ENCODE results near the gene EEPD1.

GRCh38 chr7:36217211-36217960 is 64.3 kb downstream of the EEPD1 start:
- TF ChIP-seq CTCF (IDR thresholded peaks at IDR 0.05) (no peak), POLR2A (IDR thresholded peaks at IDR 0.05) (no peak)
